SK-N-SH (cell line): ENCODE data around the gene POC1B. TPM values are rescaled to one million over a fixed set of nuclear protein-coding genes. Genes with fewer than 3 reads are reported as not detected.

ENCODE experiments used
- CTCF ChIA-PET: fragments of 300-600, 350-600 bp; formaldehyde crosslinking; extraction: SDS; loops from one replicate; lab custom pipeline; 2021; lab: Yijun Ruan, JAX
- POLR2A ChIA-PET: fragments of 350-600 bp; sonication (Branson Sonifier 250); formaldehyde crosslinking; extraction: SDS; loops from one replicate; lab custom pipeline; 2020; ENCODE audit warnings: antibody characterized with exemption, inconsistent platforms; lab: Yijun Ruan, JAX
- DNase-seq: peaks from one replicate; pipeline ENCODE4 v3.0.0; 2012
- H2AFZ ChIP-seq: fragments of 200-600 bp; sonication (generic); 2 replicates; pipeline ENCODE4 v1.8.1; 2016; ENCODE audit warnings: antibody characterized with exemption, mild to moderate bottlenecking, low read depth
- H3F3A ChIP-seq: fragments of 200-600 bp; sonication (generic); replicated peaks from 2 replicates; pipeline ENCODE3; 2016; ENCODE audit warnings: antibody characterized with exemption, mild to moderate bottlenecking; ENCODE audit not compliant: insufficient read depth
- H3K27ac ChIP-seq, 2 experiments: fragments of 200-500 bp in 1 of 2; fragments of 200-600 bp in 1 of 2; sonication (Bioruptor generic) in 1 of 2; sonication (generic), shearing (Covaris generic) in 1 of 2; 2 replicates each; pipeline versions ENCODE4 v1.5.1 to v1.6.1; 2014 to 2016; ENCODE audit warnings: low read depth in 2 of 2, inconsistent platforms in 1 of 2, low read length in 1 of 2, mild to moderate bottlenecking in 1 of 2, mixed read lengths in 1 of 2
- H3K27me3 ChIP-seq: fragments of 200-600 bp; sonication (generic), shearing (Covaris generic); 2 replicates; pipeline ENCODE4 v1.6.1; 2016; ENCODE audit warnings: mixed run types; ENCODE audit not compliant: insufficient read depth
- H3K36me3 ChIP-seq, 2 experiments: fragments of 200-500 bp in 1 of 2; fragments of 200-600 bp in 1 of 2; sonication (Bioruptor generic) in 1 of 2; sonication (generic) in 1 of 2; replicated peaks in 1 of 2; 2 replicates each; pipeline versions ENCODE3 to v1.5.1; 2014 to 2016; ENCODE audit warnings: low read length in 1 of 2, mild to moderate bottlenecking in 1 of 2; ENCODE audit not compliant: insufficient read depth in 2 of 2, control insufficient read depth in 1 of 2
- H3K4me1 ChIP-seq, 2 experiments: fragments of 200-500 bp in 1 of 2; fragments of 200-600 bp in 1 of 2; sonication (Bioruptor generic) in 1 of 2; sonication (generic), shearing (Covaris generic) in 1 of 2; 2 replicates each; pipeline versions ENCODE4 v1.5.1 to v1.6.1; 2014 to 2016; ENCODE audit warnings: low read depth in 1 of 2, low read length in 1 of 2, mixed run types in 1 of 2; ENCODE audit not compliant: insufficient read depth in 2 of 2, control insufficient read depth in 1 of 2
- H3K4me2 ChIP-seq: fragments of 200-600 bp; sonication (generic), shearing (Covaris generic); 2 replicates; pipeline ENCODE4 v1.6.1; 2017; ENCODE audit warnings: mixed run types
- H3K4me3 ChIP-seq, 2 experiments: fragments of 200-500 bp in 1 of 2; fragments of 200-600 bp in 1 of 2; sonication (Bioruptor generic) in 1 of 2; sonication (generic), shearing (Covaris generic) in 1 of 2; 2 replicates each; pipeline versions ENCODE4 v1.5.1 to v1.8.1; 2014 to 2016; ENCODE audit warnings: low read depth in 2 of 2, inconsistent platforms in 1 of 2, low read length in 1 of 2, mild to moderate bottlenecking in 1 of 2, mixed read lengths in 1 of 2, moderate library complexity in 1 of 2
- H3K79me2 ChIP-seq: fragments of 200-600 bp; sonication (generic); 2 replicates; pipeline ENCODE4 v1.8.1; 2017; ENCODE audit warnings: mild to moderate bottlenecking; ENCODE audit not compliant: insufficient read depth
- H3K9ac ChIP-seq: fragments of 200-600 bp; sonication (generic); 2 replicates; pipeline ENCODE4 v1.6.1; 2017; ENCODE audit warnings: mixed run types
- H3K9me2 ChIP-seq: fragments of 200-600 bp; sonication (generic); 2 replicates; pipeline ENCODE4 v1.6.1; 2017; ENCODE audit warnings: mixed run types
- H3K9me3 ChIP-seq: fragments of 200-600 bp; sonication (generic); 2 replicates; pipeline ENCODE4 v1.6.1; 2017; ENCODE audit warnings: mixed run types, mild to moderate bottlenecking, moderate library complexity
- H4K20me1 ChIP-seq: fragments of 200-600 bp; sonication (generic); 2 replicates; pipeline ENCODE4 v1.6.1; 2017; ENCODE audit warnings: mild to moderate bottlenecking, mixed run types; ENCODE audit not compliant: insufficient read depth
- CTCF ChIP-seq: fragments of 200-600 bp; sonication (generic); IDR thresholded peaks from 2 replicates; pipeline ENCODE4 v1.6.1; 2017; ENCODE audit warnings: antibody characterized with exemption, mild to moderate bottlenecking, moderate library complexity
- FOXJ3 ChIP-seq: sonication (generic); formaldehyde crosslinking; IDR thresholded peaks from 2 replicates; pipeline ENCODE4 v1.5.1; 2020; ENCODE audit warnings: mild to moderate bottlenecking, missing genetic modification reagents
- GATA2 ChIP-seq: sonication (generic); formaldehyde crosslinking; IDR thresholded peaks from 2 replicates; pipeline ENCODE4 v1.5.0; 2020; ENCODE audit warnings: mild to moderate bottlenecking, missing genetic modification reagents
- JUND ChIP-seq: IDR thresholded peaks from 2 replicates; pipeline ENCODE4 v1.4.0; 2012
- NFIC ChIP-seq: IDR thresholded peaks from 2 replicates; pipeline ENCODE4 v1.4.0; 2012; ENCODE audit warnings: borderline replicate concordance
- NRF1 ChIP-seq: IDR thresholded peaks from 2 replicates; pipeline ENCODE4 v1.6.1; 2012; ENCODE audit warnings: low read depth, mild to moderate bottlenecking, low read length
- PBX3 ChIP-seq: IDR thresholded peaks from 2 replicates; pipeline ENCODE4; 2012
- RAD21 ChIP-seq: IDR thresholded peaks from 2 replicates; pipeline ENCODE4 v1.6.1; 2012; ENCODE audit warnings: mild to moderate bottlenecking, low read length
- SMC3 ChIP-seq: IDR thresholded peaks from 2 replicates; pipeline ENCODE4 v1.6.1; 2012; ENCODE audit warnings: low read depth, low read length, improper control_type of control experiment
- TAF1 ChIP-seq: IDR thresholded peaks from 2 replicates; pipeline ENCODE4 v1.6.1; 2012; ENCODE audit warnings: low read depth, mild to moderate bottlenecking, low read length, moderate library complexity, borderline replicate concordance
- TCF12 ChIP-seq: IDR thresholded peaks from 2 replicates; pipeline ENCODE4 v1.4.0; 2012
- TEAD4 ChIP-seq: IDR thresholded peaks from 2 replicates; pipeline ENCODE4 v1.4.0; 2012; ENCODE audit warnings: mild to moderate bottlenecking, borderline replicate concordance; ENCODE audit not compliant: insufficient read depth
- WGBS: methylation state at CpG from one replicate; pipeline ENCODE4 v1.1.6; 2017; ENCODE audit warnings: low lambda C conversion rate; 5-methylcytosine and 5-hydroxymethylcytosine counted together
- polyA plus RNA-seq, 3 experiments: library from polyadenylated mRNA; depleted of rRNA; stranded (reverse); fragments of >200 nt; gene quantifications; 2 replicates each; pipeline ENCODE4 v1.2.3, GENCODE V29; 2012

Gene POC1B
- polyA plus RNA-seq, 1 of the 3 experiments (the other 2 are of a cell fraction), result 4.0 TPM

GRCh38 chr12:89464974-89465592, 60.8 kb downstream of the POC1B start:
- H3K9ac ChIP-seq, result no peak overlapping the region
- CTCF ChIA-PET, result interaction anchor here (14.0 kb wide), 1 partner anchor 444 kb away, joined by 235 read pairs; no protein-coding TSS in a partner anchor

GRCh38 chr12:89461649-89462612, 63.9 kb downstream of the POC1B start:
- CTCF ChIA-PET, result interaction anchor here (0.6 to 14.0 kb wide), 39 partner anchors 10 to 452 kb away, joined by 3 to 235 read pairs (median 4); partner anchors contain the start of genes DUSP6, GALNT4 and POC1B
- H3K27me3 ChIP-seq, result no peaks in the 10 kb centered on the region
- H3K79me2 ChIP-seq, result no peaks in the 10 kb centered on the region
- no peaks in the 10 kb centered on the region for H3K36me3 ChIP-seq
- H3K9me3 ChIP-seq, result no peaks in the 10 kb centered on the region
- H2AFZ ChIP-seq, result no peak overlapping the region
- H3K9ac ChIP-seq, result no peak overlapping the region
- WGBS, result 16% methylated on average over 6 of the region's 6 CpGs
- H3K4me1 ChIP-seq, result peaks cover 9 to 11% of the 10 kb centered on the region in 2 experiments; a peak in 3 of 4 replicates
- TF ChIP-seq NRF1, result 0 out of 2 replicates have a peak, but pooled peaks have one; percentile 25
- TF ChIP-seq RAD21, result peak; percentile 94
- no peak for TF ChIP-seq JUND
- TF ChIP-seq CTCF, result peak; percentile 68
- no peak for TF ChIP-seq TEAD4
- peak; percentile 89 for TF ChIP-seq SMC3
- peak; percentile 23; the same call in 1 of the 2 replicates for TF ChIP-seq GATA2
- DNase-seq, result peak; percentile 36
- POLR2A ChIA-PET, result interaction anchor here (1.0 to 1.5 kb wide), 3 partner anchors 108 to 110 kb away, joined by 3 to 5 read pairs (median 3); partner anchors contain the start of gene DUSP6
- no peaks in the 10 kb centered on the region for H4K20me1 ChIP-seq
- H3K4me2 ChIP-seq, result peak overlapping the region; percentile 45; the same call in 1 of the 2 replicates
- H3K4me3 ChIP-seq, result peak overlapping the region in 1 of 2 experiments; percentile 20; a peak in 1 of 4 replicates
- H3K9me2 ChIP-seq, result no peaks in the 10 kb centered on the region
- peak overlapping the region; percentile 23 to 64; a peak in 3 of 4 replicates for H3K27ac ChIP-seq
- H3F3A ChIP-seq, result no peaks in the 10 kb centered on the region

More at GRCh38 chr12:89464974-89465592, 60.8 kb downstream of the POC1B start:
- Histone ChIP-seq H3K4me1 (peaks cover 13 to 15% of the 10 kb centered on the region in 2 experiments; a peak in 3 of 4 replicates), H3K9me2 (no peaks in the 10 kb centered on the region), H3F3A (no peaks in the 10 kb centered on the region), H4K20me1 (no peaks in the 10 kb centered on the region), H3K4me2 (no peak overlapping the region), H3K36me3 (no peaks in the 10 kb centered on the region), H3K79me2 (no peaks in the 10 kb centered on the region), H3K4me3 (no peak overlapping the region), H3K9me3 (no peaks in the 10 kb centered on the region), H2AFZ (no peak overlapping the region), H3K27me3 (no peaks in the 10 kb centered on the region), H3K27ac (no peak overlapping the region)
- no peak for DNase-seq
- POLR2A ChIA-PET, result no interaction called here
- TF ChIP-seq NFIC (peak; percentile 72), NRF1 (no peak), FOXJ3 (CRISPR knock-in tag) (no peak), TAF1 (no peak), PBX3 (peak; percentile 80), TCF12 (0 out of 2 replicates have a peak, but pooled peaks have one; percentile 18)
- WGBS, result 67% methylated on average over 4 of the region's 4 CpGs
